ENCODE results near the gene F7.
A peak's percentile ranks its signal among the peaks of the same experiment; 100 is the strongest.

The F7 gene

GRCh38 chr13:113084094-113084942, 21.3 kb upstream of the F7 start:
- intact Hi-C loops (cut with DNase I) = no loop called here
- peak in 5 of 10 donors; percentile 8 to 77 (median 68) for DNase-seq

- intact Hi-C loops (cut with DNase I) = no loop called here
- peak in 5 of 10 donors; percentile 12 to 83 (median 62) for DNase-seq
These were observed 20.5 kb upstream of the F7 start for GRCh38 chr13:113084943-113085540.

GRCh38 chr13:113086031-113086750, 19.4 kb upstream of the F7 start:
- peak in 5 of 10 donors; percentile 33 to 88 (median 71) for DNase-seq
- intact Hi-C loops (cut with DNase I) = no loop called here

- DNase-seq = peak in 5 of 10 donors; percentile 4 to 71 (median 62)
- intact Hi-C loops (cut with DNase I) = no loop called here
These were observed 18.3 kb upstream of the F7 start for GRCh38 chr13:113086991-113087922.

- intact Hi-C loops (cut with DNase I) = no loop called here
- peak in 4 of 10 donors; percentile 20 to 79 (median 72) for DNase-seq
These were observed 17.5 kb upstream of the F7 start for GRCh38 chr13:113087923-113088690.

- intact Hi-C loops (cut with DNase I) = no loop called here
- DNase-seq = peak in 4 of 10 donors; percentile 21 to 73 (median 35)
These were observed 16.9 kb upstream of the F7 start for GRCh38 chr13:113088691-113089020.

- peak in 4 of 10 donors; percentile 23 to 79 (median 48) for DNase-seq
- intact Hi-C loops (cut with DNase I) = loop anchor here (10.0 kb wide), 1 partner anchor 45 kb away; no protein-coding TSS in a partner anchor
These were observed 15.7 kb upstream of the F7 start for GRCh38 chr13:113089693-113090414.

GRCh38 chr13:113090415-113090770, 15.2 kb upstream of the F7 start:
- DNase-seq = peak in 3 of 10 donors; percentile 22 to 45 (median 38)
- intact Hi-C loops (cut with DNase I) = loop anchor here (10.0 kb wide), 1 partner anchor 46 kb away; no protein-coding TSS in a partner anchor

- DNase-seq = peak in 4 of 10 donors; percentile 15 to 72 (median 63)
- intact Hi-C loops (cut with DNase I) = loop anchor here (10.0 kb wide), 1 partner anchor 46 kb away; no protein-coding TSS in a partner anchor
These were observed 14.8 kb upstream of the F7 start for GRCh38 chr13:113090806-113091205.

GRCh38 chr13:113091211-113091771, 14.3 kb upstream of the F7 start:
- intact Hi-C loops (cut with DNase I) = loop anchor here (10.0 kb wide), 1 partner anchor 46 kb away; no protein-coding TSS in a partner anchor
- DNase-seq = peak in 5 of 10 donors; percentile 4 to 80 (median 64)

GRCh38 chr13:113091891-113092775, 13.5 kb upstream of the F7 start:
- intact Hi-C loops (cut with DNase I) = loop anchor here (10.0 kb wide), 1 partner anchor 47 kb away; no protein-coding TSS in a partner anchor
- peak in 4 of 10 donors; percentile 27 to 86 (median 72) for DNase-seq

- peak in 5 of 10 donors; percentile 40 to 93 (median 49) for DNase-seq
- intact Hi-C loops (cut with DNase I) = loop anchor here (10.0 kb wide), 1 partner anchor 48 kb away; no protein-coding TSS in a partner anchor
These were observed 12.6 kb upstream of the F7 start for GRCh38 chr13:113092776-113093579.

- intact Hi-C loops (cut with DNase I) = loop anchor here (10.0 kb wide), 1 partner anchor 49 kb away; no protein-coding TSS in a partner anchor
- DNase-seq = peak in 5 of 10 donors; percentile 20 to 86 (median 56)
These were observed 11.8 kb upstream of the F7 start for GRCh38 chr13:113093580-113094409.

- intact Hi-C loops (cut with DNase I) = loop anchor here (10.0 kb wide), 1 partner anchor 50 kb away; no protein-coding TSS in a partner anchor
- DNase-seq = peak in 3 of 10 donors; percentile 6 to 78 (median 50)
These were observed 11.2 kb upstream of the F7 start for GRCh38 chr13:113094410-113094800.
